Measurements from ENCODE around the gene NAA50. TPM values are rescaled to one million over a fixed set of nuclear protein-coding genes. Genes with fewer than 3 reads are reported as not detected.

The NAA50 gene
- total and polyA plus RNA-seq, 2 experiments from 2014 or later: 103 to 260 TPM

- no peak for TF ChIP-seq REST (IDR thresholded peaks at IDR 0.05; ENCODE audit: unreplicated experiment)
- no peak for TF ChIP-seq ZNF114 (CRISPR knock-in tag; IDR thresholded peaks at IDR 0.05)
- TF ChIP-seq EZH2 (IDR thresholded peaks at IDR 0.05; ENCODE audit: low read depth, unreplicated experiment): no peak
- no peak for TF ChIP-seq POLR2AphosphoS5 (IDR thresholded peaks at IDR 0.05; ENCODE audit: low read depth)
- TF ChIP-seq JUNB (IDR thresholded peaks at IDR 0.05; ENCODE audit: unreplicated experiment): no peak
- no peak for TF ChIP-seq CREB1 (CRISPR knock-in tag; IDR thresholded peaks at IDR 0.05; ENCODE audit: low read depth)
- TF ChIP-seq ZNF331 (CRISPR knock-in tag; IDR thresholded peaks at IDR 0.05; ENCODE audit: low read depth): no peak
Observed at GRCh38 chr3:113721636-113722035, 24.4 kb downstream of the NAA50 start (continued).

DNA sequence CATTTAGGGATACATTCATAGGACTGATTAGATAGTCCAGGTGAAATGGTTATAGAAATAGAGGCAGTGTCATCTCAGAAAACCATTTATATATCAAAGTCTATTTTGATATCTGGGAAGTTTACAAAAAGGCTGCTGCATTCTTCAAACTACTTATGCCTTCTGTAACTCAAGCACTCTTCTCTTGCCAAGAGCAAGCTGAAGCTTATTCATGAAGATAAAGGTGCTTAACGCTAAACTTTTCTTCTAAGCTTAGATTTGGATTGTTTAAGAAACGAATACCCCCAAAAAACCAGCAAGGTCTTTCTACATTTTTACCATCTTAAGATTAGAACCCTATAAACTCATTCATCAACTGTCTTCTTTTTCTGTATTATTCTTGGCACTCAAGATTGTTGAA is 26.3 kb downstream of the NAA50 start:
- H3K27ac Mint-ChIP-seq: no peak overlapping the region
- Histone ChIP-seq H3K27me3 (ENCODE audit: insufficient read depth) (no peaks in the 10 kb centered on the region), H4K20me1 (replicated peaks; ENCODE audit: insufficient read depth) (peaks cover 4% of the 10 kb centered on the region; the same call in 1 of the 2 replicates), H3K79me2 (replicated peaks; ENCODE audit: insufficient read depth) (peaks cover 21% of the 10 kb centered on the region), H3K27ac (ENCODE audit: low read depth) (no peak overlapping the region), H3K4me1 (ENCODE audit: insufficient read depth) (no peaks in the 10 kb centered on the region), H2AFZ (no peak overlapping the region), H3K4me2 (no peak overlapping the region), H3K4me3 (no peak overlapping the region), H3F3A (replicated peaks; ENCODE audit: low read depth) (no peaks in the 10 kb centered on the region), H3K36me3 (ENCODE audit: insufficient read depth) (peaks cover 29% of the 10 kb centered on the region; the same call in 1 of the 2 replicates), H3K9me2 (ENCODE audit: insufficient read depth) (no peaks in the 10 kb centered on the region)
- peaks cover 7% of the 10 kb centered on the region for H3K27me3 Mint-ChIP-seq (ENCODE audit: insufficient read depth, low read depth, poor library complexity)
- no peaks in the 10 kb centered on the region for H3K9me3 Mint-ChIP-seq
- ATAC-seq: no peak
- no peak overlapping the region for H3K4me3 Mint-ChIP-seq
- peaks cover 55% of the 10 kb centered on the region for H3K36me3 Mint-ChIP-seq (ENCODE audit: low read depth)
- no peak for DNase-seq (ENCODE audit: low spot score)
- peaks cover 2% of the 10 kb centered on the region; the same call in 2 of the 3 replicates for H3K4me1 Mint-ChIP-seq
- no peak for TF ChIP-seq JUNB (IDR thresholded peaks at IDR 0.05; ENCODE audit: unreplicated experiment)
- TF ChIP-seq STAT1 (IDR thresholded peaks at IDR 0.05; ENCODE audit: unreplicated experiment): no peak
- no peak for TF ChIP-seq NANOG (IDR thresholded peaks at IDR 0.05; ENCODE audit: borderline replicate concordance)
- TF ChIP-seq ZNF114 (CRISPR knock-in tag; IDR thresholded peaks at IDR 0.05): no peak
- TF ChIP-seq EZH2 (IDR thresholded peaks at IDR 0.05; ENCODE audit: low read depth, unreplicated experiment): no peak
- TF ChIP-seq, protein P1, sequence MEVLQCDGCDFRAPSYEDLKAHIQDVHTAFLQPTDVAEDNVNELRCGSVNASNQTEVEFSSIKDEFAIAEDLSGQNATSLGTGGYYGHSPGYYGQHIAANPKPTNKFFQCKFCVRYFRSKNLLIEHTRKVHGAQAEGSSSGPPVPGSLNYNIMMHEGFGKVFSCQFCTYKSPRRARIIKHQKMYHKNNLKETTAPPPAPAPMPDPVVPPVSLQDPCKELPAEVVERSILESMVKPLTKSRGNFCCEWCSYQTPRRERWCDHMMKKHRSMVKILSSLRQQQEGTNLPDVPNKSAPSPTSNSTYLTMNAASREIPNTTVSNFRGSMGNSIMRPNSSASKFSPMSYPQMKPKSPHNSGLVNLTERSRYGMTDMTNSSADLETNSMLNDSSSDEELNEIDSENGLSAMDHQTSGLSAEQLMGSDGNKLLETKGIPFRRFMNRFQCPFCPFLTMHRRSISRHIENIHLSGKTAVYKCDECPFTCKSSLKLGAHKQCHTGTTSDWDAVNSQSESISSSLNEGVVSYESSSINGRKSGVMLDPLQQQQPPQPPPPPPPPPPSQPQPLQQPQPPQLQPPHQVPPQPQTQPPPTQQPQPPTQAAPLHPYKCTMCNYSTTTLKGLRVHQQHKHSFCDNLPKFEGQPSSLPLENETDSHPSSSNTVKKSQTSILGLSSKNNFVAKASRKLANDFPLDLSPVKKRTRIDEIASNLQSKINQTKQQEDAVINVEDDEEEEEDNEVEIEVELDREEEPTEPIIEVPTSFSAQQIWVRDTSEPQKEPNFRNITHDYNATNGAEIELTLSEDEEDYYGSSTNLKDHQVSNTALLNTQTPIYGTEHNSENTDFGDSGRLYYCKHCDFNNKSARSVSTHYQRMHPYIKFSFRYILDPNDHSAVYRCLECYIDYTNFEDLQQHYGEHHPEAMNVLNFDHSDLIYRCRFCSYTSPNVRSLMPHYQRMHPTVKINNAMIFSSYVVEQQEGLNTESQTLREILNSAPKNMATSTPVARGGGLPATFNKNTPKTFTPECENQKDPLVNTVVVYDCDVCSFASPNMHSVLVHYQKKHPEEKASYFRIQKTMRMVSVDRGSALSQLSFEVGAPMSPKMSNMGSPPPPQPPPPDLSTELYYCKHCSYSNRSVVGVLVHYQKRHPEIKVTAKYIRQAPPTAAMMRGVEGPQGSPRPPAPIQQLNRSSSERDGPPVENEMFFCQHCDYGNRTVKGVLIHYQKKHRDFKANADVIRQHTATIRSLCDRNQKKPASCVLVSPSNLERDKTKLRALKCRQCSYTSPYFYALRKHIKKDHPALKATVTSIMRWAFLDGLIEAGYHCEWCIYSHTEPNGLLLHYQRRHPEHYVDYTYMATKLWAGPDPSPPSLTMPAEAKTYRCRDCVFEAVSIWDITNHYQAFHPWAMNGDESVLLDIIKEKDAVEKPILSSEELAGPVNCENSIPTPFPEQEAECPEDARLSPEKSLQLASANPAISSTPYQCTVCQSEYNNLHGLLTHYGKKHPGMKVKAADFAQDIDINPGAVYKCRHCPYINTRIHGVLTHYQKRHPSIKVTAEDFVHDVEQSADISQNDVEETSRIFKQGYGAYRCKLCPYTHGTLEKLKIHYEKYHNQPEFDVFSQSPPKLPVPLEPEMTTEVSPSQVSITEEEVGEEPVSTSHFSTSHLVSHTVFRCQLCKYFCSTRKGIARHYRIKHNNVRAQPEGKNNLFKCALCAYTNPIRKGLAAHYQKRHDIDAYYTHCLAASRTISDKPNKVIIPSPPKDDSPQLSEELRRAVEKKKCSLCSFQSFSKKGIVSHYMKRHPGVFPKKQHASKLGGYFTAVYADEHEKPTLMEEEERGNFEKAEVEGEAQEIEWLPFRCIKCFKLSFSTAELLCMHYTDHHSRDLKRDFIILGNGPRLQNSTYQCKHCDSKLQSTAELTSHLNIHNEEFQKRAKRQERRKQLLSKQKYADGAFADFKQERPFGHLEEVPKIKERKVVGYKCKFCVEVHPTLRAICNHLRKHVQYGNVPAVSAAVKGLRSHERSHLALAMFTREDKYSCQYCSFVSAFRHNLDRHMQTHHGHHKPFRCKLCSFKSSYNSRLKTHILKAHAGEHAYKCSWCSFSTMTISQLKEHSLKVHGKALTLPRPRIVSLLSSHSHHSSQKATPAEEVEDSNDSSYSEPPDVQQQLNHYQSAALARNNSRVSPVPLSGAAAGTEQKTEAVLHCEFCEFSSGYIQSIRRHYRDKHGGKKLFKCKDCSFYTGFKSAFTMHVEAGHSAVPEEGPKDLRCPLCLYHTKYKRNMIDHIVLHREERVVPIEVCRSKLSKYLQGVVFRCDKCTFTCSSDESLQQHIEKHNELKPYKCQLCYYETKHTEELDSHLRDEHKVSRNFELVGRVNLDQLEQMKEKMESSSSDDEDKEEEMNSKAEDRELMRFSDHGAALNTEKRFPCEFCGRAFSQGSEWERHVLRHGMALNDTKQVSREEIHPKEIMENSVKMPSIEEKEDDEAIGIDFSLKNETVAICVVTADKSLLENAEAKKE (CRISPR knock-in tag; IDR thresholded peaks at IDR 0.05): no peak
- no peak for TF ChIP-seq REST (IDR thresholded peaks at IDR 0.05; ENCODE audit: unreplicated experiment)
- TF ChIP-seq EZH2phosphoT487 (IDR thresholded peaks at IDR 0.05; ENCODE audit: unreplicated experiment): no peak

Data from GM23338 (cell line).